GM21526 (cell line): ENCODE results near the gene MACROH2A1.

Experiments used
- ATAC-seq: cut with Tn5 transposase; IDR thresholded peaks from one replicate; pipeline ENCODE4 v1.9.1; 2021; ENCODE audit warnings: moderate library complexity; ENCODE audit not compliant: unreplicated experiment, low FRiP score

MACROH2A1 gene

DNA sequence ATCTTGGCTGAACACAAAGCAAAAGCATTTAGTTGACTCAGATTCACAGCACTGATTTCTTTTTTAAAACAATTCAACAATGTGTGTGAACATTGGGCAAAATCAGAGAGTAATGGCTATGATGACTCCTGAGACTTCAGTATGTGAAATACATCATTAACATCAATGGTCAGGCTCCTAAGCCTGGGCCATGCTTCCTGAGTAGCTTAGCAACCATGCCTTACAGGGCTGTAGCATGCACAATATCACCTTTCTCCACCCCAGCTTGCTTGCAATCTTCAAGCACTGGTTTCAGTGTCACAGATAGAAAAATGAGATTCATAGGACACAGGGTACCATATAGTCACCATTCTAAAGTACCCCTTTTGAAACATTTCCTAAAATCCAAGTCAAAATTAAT is 41.3 kb downstream of the MACROH2A1 start:
- no peak for ATAC-seq

DNA sequence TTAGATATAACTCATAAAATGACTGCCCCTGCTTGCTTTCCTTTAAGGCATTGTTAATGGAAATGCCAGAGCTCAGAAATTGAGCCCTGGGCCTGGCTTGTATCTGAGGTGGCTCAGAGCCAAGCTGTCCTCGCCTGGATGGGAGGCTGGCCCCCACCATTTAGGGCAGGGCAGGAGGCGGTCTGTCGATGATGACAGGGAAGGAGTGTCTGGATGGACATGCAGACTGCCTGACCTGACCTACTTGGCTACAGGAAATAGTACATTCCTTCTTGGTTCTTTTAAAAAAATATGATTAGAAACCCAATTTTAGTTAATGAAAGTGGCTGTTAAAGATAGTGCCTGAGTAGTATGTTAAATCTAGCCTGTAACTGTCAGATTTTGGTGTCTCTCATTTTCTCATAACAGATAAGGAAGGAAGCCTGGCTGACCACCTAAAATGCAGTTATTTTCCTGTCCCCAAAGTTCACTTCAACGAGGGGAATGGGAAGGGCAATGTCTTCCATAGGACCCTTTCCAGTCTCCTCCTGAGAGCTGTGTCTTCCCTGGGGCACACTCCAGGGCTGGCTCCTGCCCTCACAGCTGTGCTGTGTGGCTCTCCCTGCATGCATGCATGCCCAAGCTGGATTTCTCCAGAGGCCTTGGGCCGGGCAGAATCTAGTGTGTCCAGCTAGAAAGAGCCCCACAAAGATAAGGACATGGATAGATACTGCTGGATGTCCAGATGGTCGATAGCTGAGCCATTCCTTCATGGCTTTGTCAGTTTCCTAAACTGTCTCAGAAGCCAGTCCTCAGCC is 42.3 kb downstream of the MACROH2A1 start:
- ATAC-seq = no peak

DNA sequence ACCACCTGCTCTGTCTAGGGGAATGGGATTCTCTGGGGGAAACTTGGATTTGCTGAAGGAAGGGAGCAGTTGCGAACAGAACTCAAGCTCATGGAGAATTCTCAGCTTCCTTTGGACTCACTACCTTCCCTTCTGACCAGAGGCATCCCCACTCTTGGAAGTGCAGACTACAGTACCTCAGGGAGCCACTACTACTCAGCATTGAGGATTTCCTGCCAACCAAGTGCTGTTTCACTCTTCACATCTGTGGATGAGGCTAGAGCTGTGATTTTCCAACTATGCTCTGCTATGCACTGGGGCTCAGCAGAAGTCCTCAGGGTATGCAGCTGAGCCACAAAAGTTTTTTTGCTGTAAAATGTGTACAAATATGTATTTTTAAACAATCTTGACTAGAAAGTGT is 43.9 kb downstream of the MACROH2A1 start:
- no peak for ATAC-seq

DNA sequence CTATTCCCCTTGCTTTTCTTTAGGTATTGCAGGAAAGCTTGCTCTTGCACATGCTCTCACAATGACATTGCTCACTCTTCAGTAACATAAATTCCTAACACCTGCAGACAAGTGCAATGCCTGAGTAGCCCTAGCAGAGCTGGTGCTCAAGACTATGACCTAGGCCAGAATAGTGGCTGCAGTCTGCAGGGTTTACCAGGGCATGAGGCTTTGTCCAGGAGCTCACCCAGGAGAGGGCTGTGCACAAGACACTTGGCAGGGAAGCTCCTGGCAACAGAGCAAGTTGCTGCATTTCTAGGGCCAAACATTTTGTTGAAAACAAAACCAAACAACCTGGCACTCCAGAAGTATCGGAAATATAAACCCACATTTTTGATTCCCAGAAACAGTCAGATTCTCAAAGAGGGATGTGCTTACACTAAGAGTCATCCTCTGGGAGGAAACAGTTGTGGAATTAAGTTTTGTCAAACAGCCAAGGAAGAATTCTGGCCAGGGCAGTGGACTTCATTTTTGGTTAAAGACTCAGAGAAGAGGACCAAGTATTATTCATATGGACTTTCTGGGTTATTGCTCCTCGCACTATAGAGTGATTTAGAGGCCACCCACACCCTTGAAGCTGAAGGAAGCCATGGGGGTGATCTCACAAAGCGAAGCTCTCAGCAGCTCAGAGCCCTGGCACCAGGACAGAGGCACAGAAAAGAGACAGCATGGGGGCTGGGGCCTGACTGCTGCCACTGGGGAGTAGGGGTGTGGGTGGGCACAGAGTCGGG is 44.9 kb downstream of the MACROH2A1 start:
- no peak for ATAC-seq

DNA sequence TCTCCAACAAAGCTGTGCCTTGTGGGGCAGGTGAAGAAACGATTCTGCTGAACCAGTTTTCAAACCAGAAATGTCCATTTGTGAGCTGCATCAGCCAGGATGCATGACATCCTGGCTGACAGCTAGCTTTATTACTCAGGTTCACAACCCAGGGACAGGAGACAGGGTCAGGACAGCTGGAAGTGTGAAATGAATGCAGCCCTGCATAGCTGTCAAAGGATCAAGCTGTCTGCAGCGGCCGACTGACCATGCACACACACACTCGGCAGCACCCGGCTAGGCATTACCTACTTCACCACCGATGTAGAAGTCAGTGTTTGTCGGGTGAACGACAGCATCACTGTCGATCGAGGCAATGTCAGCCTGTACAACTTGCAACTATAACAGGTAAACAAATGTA is 48.5 kb downstream of the MACROH2A1 start:
- no peak for ATAC-seq

DNA sequence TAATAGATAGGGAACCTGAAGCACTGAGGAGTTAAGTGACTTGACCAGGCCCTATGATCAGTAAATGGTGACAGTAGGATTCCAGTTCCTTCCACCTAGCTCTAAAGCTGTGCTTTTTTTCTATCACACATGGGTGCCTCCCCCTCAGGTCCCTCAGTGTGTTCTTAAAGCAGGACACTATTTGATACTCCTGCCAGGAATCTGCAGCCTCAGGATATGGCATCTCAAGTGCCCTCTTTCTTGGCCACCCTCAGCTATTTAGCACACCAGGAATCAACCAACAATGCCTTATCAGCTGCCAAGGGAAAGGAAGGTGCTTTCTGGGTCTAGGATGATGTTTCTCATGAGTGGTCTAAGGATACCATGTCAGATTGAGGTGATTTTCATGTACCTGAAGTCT is 49.1 kb downstream of the MACROH2A1 start:
- no peak for ATAC-seq

DNA sequence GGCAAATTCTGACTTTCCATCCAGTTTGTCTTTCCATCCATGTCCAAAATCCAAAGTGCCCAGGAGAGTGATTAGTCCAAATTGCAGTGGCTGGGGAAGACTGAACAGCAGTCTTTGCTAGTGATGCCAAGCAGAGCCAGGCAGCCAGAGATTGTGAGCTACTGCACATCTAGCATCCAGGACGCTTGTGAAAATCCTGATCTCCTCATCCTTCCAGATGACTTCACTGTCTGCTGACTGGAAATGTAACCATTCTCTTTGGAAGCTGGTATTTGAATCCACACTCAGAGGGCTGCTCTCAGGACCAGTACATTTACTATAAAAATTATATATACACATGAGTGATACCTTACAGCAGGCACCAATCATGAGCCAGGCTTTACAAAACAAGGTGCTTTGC is 49.6 kb downstream of the MACROH2A1 start:
- ATAC-seq = no peak

DNA sequence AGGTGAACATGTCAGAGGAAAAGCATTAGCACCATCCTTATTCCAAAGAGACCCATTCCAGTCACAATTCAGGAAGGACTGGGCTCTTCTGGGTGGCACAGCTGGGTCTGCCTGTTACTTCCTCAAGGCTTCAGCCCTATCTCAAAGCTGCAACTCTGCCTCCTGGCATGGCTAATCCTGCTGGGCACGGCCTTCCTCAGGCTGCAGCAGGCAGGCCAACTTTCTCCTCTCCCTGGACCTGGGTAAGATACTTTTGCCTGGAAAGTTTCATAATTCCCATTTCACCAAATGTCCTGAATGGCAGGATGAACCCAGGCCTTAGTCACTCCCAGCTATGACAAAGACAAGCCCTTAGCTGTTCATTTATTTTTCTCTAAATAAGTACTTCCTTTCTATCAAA is 50.1 kb downstream of the MACROH2A1 start:
- ATAC-seq = no peak

DNA sequence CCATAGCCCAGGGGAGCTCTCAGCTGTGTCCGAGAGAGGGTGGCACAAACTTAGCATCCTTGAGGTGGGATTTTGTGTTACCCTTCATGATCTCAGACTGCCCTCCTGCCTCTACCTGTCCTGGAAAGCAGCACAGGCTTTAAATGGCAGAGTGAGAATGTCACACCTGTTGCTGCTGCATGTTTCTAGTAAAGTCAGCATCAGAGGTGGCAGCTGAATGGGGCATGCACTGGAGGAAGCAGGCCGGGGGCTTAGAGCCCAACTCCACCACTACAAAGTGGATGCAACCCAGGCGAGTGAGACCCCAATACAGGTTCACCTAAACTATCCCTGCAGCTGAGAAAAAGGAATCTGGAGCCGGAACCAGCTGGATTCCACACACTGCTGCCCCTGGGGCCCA is 51.6 kb downstream of the MACROH2A1 start:
- no peak for ATAC-seq

DNA sequence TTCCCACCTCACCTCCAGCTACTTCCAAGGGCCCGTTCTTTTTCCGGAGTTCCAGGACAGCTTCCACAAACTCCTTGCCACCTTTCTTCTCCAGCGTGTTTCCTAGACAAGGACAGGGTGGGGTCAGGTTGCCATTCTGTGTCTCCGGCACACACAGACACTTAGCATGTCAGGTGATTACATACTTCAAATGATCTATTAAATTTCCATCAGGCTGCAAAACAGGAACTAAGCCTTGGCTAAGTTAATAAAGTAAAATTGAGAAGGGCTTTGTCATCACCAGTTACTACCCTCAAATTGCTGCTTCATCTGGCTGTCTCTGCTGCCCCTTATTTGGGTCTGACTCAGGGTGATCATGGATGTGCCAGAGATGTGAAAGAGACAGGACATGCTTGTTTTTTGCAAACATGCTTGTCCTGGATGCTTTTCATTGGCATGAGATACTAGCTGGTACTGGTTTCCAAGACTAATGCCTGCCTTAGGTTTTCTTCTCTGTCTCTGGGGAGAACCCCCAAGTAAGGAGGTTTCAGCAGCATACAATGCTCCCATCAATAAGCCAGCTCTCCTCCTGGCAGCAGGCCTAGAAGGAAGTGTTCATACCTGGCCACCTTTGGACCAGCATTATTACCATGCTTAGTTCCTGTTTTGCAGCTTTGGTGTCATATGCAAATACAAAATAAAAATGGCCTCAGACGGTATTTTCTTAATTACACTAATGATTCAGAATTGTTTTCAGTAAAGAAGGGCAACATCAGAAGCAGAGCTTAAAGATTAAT is 52.9 kb downstream of the MACROH2A1 start:
- no peak for ATAC-seq

DNA sequence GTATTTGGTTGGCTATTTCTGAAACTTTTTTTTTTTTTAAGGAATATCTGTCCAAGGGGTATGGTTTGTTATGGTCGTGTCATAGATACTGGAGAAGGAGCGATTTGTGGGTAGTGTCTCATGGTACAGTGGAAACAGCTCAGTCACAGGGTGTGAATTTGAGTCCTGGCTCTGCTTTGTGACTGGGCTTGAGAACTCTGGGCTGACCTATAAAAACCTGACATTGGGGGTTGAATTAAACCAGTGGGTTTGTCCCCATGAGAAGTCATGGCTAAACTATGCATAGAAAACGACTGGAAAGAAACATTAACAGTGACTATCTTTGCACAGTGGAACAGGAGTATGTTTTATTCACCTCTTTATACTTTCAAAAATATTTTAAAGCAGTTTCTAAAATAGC is 54.7 kb downstream of the MACROH2A1 start:
- no peak for ATAC-seq

DNA sequence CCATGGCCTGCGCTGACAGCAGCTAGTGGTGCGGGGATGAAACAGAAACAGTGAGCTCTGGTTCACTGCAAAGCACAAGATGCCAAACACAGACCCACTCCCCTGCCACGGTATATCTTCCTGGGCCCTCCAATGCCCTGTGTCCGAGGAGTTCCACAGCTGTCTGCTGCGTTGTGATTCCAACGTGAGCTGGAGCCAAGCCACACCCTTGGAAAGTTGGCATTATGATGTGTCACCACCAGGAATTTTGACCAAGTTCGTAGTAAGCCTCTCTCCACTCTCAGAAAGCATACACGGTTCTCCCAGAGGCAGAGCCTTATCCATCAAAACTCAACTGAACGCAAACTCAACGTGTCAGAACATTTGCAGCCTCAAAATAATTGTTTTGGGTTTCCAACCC is 55.6 kb downstream of the MACROH2A1 start:
- ATAC-seq = no peak

DNA sequence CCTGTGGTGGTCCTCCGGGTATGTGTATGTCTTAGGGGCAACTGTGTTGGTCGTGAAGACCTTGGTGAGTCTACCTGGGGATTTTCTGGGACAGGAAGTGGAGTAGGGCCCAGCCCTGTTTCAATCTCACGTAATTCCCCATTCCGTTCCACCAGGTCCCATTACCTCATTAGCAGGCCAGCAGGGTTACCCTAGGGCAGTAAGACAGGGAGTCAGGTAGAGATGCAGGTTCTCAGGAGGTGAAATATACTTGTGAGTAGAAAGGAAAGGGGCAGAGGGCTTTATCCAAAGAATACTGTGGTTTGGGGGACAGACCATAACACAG is 56.5 kb downstream of the MACROH2A1 start:
- no peak for ATAC-seq

DNA sequence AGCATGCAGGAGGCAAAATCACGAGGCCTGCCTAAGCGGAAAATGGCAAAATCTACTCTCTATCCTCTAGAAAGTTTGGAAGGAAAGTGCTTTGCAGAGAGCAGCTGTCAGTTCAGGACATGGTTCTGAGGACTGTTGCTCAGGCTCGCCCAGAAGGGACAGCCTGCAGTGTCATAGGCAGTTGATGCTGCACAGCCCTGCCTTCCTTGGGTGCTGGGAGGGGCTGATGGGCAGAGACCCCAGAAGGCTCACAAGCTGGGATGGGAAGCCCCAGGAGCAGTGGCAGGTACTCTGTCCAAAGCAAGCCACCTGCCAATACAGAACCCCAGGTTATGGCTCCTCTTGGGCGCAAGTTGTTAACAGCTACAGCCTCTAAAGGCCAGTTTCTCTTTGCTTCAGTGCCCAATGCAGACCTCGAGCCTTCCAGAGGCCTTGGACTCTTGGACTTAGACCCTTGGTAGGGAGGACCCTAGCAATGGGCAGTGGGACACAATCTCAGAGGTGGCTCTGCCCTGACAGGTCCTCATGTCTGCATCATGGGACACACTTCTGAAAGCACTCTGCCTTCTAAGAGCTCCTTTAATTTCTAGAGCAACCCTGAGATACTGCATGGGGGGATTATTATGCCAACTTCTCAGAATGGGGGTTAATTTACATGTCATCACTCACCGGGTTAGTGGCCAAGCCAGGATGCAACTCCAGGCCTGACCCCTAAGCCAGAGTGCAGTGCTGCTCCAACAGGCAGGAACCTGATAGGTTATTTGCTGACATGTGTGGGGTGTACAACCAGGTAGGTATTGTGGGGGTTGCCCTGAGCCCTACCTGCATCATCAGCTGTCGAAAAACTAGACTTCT is 57.1 kb downstream of the MACROH2A1 start:
- no peak for ATAC-seq

DNA sequence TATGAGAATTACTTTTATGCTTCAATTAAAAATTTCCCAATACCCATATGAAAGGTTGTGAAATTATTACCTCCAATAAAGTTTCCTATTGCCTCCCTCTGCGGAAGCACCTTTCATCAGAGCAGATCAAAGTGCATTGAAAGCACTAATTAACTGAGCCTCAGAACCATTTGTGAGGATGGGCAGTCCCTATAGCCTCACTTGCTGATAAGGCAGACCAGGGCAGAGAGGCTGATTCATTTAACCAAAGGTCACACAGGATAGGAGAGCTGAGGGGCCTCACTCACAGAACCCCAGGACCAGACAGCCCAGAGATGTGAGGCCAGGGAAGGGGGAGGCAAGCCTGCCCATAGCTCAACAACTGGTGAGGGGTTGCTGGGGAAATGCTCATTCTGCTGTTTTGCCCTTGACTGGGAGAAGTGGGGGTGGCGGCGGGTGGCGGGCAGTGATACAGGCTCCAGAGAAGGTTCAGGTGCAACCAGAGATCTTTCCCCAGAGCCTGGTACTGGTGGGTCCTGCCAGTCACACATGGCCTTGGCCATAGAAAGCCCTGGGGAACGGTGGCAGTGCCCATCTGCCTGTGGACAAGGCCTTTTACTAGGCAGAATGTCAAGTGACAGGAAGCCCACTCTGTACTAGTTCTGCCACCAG is 57.9 kb downstream of the MACROH2A1 start:
- ATAC-seq = no peak

DNA sequence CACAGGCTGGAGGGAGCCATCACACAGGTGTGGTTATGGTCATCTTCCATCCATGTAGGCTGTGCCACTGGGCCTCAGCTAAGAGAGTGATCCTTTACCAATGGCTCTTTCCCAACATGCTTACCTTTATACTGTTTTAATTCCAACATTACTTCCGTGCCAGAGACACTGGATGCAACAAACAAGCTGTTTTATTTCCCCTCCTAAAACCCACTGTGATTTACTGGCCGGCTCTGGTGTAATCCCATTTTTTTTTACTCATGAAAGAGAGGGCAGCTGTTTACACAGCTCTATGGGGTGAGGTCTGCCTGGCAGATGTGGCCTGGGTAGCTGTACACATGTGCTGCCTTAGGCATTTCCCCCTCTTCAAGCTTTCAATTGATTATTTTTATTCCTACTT is 58.5 kb downstream of the MACROH2A1 start:
- no peak for ATAC-seq

DNA sequence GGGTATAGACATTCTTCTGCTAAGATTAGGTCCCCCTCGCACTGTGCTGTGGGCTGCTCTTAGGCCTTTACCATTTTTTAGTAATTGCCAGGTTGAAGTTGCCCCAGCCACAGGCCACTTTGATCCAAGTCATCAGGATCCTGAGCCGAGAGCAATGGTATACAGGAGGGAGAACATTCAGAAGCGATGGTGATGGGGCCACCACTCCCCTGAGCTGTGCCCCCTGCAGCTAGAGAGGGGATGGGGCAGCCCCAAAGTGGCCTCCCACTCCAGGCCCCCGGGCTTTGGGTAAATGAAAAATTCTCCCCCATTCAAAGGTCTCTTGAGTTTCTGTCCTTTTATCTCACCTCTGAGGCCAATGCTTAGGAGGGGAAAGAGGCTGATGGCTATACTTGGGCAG is 59.4 kb downstream of the MACROH2A1 start:
- no peak for ATAC-seq

DNA sequence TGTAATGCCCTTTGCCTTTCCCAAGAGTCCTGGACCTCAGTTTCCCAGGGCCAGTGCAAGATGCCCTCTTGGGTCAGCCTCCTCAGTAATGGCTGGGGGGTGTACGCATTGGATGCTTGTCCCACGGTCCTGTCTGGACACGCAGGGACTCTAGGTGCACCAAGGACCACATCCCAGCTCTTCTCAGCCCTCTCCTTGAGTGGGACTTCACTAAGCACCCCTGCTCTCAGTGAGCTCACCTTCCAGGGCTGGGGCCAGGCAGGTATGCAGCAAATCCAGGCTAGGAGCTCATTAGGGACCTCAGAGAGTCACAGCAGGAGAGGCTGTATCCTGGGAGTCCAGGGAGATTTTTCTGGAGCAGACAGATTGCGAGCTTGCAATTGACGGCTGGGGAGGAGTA is 59.8 kb downstream of the MACROH2A1 start:
- no peak for ATAC-seq

DNA sequence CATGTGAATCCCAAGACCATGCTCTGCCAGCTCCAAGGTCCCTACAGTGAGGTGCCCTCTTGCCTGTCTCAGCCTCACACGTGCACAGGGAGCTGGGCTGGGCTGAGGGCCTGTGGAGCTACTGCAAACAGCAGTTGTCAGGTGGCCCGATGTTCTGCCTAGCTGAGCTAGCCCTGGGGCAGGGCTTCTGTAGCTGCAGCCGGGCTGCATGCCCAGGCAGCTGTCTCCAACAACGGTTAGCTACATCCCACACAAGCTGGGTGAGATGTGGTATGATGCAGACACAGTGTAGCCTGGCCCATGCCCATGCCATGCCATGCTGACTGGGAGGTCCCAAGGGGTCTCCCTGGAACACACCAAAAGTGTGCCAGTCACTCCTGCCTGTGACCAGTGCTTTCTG is 62.0 kb downstream of the MACROH2A1 start:
- ATAC-seq = no peak
